Measurements from ENCODE around the gene SFMBT1.

The SFMBT1 gene

DNA sequence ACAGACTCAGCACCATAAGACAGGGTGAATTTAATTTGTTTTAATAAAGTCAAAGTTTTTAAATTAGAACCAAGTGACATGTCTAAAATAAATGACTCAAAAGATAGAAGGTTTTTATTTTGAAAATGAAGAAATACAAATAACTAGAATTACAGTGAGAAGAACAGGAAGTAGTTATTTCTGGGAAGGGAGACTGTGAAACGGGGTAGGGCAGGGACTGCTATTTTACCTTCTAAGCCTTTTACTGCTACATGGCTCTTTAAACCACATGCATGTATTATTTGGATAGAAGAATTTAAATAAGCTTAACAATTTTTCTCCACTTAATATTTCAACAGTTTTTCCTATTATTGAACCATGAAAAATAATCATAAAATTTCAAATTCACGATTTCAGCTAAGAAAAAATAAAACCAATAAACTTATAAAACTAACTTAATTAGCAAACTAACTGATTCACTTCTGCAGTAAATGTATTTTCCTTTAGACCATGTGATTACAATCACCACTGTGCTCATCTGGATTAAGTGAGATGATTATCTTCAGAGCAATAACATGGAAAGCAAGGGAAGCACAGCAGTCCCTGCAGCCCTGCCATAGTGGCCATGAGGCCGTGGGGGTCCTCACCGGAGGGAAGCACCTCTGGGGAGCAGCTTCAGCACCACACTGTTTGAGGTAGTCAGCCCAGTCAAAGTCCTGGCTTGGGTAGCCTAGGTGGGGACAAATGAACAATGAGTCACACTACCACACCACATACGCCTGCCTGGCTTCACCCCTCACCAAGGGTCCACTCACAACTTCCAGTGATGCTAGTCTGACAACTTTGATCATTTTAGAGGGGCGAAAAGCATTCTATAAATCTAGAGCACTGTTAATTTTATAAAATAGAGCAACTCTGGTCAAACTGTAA, 120.2 kb downstream of the SFMBT1 start:
- TF ChIP-seq ZNF16 (tag by site-specific recombination; IDR thresholded peaks at IDR 0.05; ENCODE audit: low read depth) (no peak), ZBTB48 (tag by site-specific recombination; IDR thresholded peaks at IDR 0.05) (no peak), ZNF791 (tag by site-specific recombination; IDR thresholded peaks at IDR 0.05) (no peak), ZNF132 (tag by site-specific recombination; IDR thresholded peaks at IDR 0.05; ENCODE audit: borderline replicate concordance) (no peak), ZNF629 (tag by site-specific recombination; IDR thresholded peaks at IDR 0.05) (no peak), ZIC2 (tag by site-specific recombination; IDR thresholded peaks at IDR 0.05) (peak; percentile 91)
- TF ChIP-seq, protein P1, sequence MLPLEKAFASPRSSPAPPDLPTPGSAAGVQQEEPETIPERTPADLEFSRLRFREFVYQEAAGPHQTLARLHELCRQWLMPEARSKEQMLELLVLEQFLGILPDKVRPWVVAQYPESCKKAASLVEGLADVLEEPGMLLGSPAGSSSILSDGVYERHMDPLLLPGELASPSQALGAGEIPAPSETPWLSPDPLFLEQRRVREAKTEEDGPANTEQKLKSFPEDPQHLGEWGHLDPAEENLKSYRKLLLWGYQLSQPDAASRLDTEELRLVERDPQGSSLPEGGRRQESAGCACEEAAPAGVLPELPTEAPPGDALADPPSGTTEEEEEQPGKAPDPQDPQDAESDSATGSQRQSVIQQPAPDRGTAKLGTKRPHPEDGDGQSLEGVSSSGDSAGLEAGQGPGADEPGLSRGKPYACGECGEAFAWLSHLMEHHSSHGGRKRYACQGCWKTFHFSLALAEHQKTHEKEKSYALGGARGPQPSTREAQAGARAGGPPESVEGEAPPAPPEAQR (tag by site-specific recombination; IDR thresholded peaks at IDR 0.05), result no peak
- H3K36me3 ChIP-seq (ENCODE audit: control insufficient read depth in 2 of 2, insufficient read depth in 1 of 2, low read length in 2 of 2), result peaks cover 0 to 35% of the 10 kb centered on the region in 2 experiments; a peak in 2 of 3 replicates
- no peak overlapping the region for H3K4me3 ChIP-seq (ENCODE audit: low read depth, low read length)
- H3K9me3 ChIP-seq (ENCODE audit: control insufficient read depth, insufficient read depth, low read depth, low read length), result no peaks in the 10 kb centered on the region
- CTCF ChIA-PET, result interaction anchor here (0.6 to 1.3 kb wide), 3 partner anchors 9 to 13 kb away, joined by 3 read pairs; no protein-coding TSS in a partner anchor
- H3K27ac ChIP-seq (ENCODE audit: extremely low read depth, low read depth, low read length), result no peak overlapping the region
- POLR2A ChIA-PET, result no interaction called here
- H3K4me1 ChIP-seq (ENCODE audit: control insufficient read depth, insufficient read depth, low read length), result no peaks in the 10 kb centered on the region

DNA sequence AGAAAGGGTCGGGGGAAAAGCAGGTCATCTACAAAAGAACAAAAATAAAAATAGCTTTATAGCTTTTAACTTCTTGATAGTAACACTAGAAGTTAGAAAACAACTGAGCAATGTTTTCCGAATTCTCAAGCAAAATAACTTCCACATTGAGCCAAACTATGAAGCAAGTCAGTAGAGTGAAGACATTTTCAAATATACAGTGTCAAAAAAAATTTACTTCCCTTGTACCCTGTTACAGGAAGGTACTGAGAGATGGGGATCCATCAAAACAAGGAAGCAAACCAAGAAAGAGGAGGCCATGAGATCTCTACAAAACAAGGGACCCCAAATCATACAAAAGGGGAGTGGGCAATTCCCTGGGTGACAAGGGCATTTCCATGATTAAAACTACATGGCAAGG, 121.9 kb downstream of the SFMBT1 start:
- CTCF ChIA-PET, result no interaction called here
- TF ChIP-seq ZNF394 (tag by site-specific recombination; IDR thresholded peaks at IDR 0.05; ENCODE audit: borderline replicate concordance), result no peak
- no peak for TF ChIP-seq TCF7L2 (IDR thresholded peaks at IDR 0.05; ENCODE audit: borderline replicate concordance, low read depth, low read length)
- TF ChIP-seq ZNF239 (tag by site-specific recombination; IDR thresholded peaks at IDR 0.05), result no peak
- TF ChIP-seq ZNF473 (tag by site-specific recombination; IDR thresholded peaks at IDR 0.05), result no peak
- TF ChIP-seq TRIM28 (IDR thresholded peaks at IDR 0.05; ENCODE audit: borderline replicate concordance, low read length), result no peak
- no peak for TF ChIP-seq ZNF776 (tag by site-specific recombination; IDR thresholded peaks at IDR 0.05; ENCODE audit: borderline replicate concordance)
- TF ChIP-seq ZNF501 (tag by site-specific recombination; IDR thresholded peaks at IDR 0.05), result no peak
- TF ChIP-seq, protein P2, sequence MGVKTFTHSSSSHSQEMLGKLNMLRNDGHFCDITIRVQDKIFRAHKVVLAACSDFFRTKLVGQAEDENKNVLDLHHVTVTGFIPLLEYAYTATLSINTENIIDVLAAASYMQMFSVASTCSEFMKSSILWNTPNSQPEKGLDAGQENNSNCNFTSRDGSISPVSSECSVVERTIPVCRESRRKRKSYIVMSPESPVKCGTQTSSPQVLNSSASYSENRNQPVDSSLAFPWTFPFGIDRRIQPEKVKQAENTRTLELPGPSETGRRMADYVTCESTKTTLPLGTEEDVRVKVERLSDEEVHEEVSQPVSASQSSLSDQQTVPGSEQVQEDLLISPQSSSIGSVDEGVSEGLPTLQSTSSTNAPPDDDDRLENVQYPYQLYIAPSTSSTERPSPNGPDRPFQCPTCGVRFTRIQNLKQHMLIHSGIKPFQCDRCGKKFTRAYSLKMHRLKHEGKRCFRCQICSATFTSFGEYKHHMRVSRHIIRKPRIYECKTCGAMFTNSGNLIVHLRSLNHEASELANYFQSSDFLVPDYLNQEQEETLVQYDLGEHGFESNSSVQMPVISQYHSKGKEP (tag by site-specific recombination; IDR thresholded peaks at IDR 0.05), result no peak
- no peak for TF ChIP-seq HOXC10 (CRISPR knock-in tag; IDR thresholded peaks at IDR 0.05)
- no peak for TF ChIP-seq ZNF510 (tag by site-specific recombination; IDR thresholded peaks at IDR 0.05; ENCODE audit: insufficient replicate concordance)
- no peak for TF ChIP-seq ZNF221 (tag by site-specific recombination; IDR thresholded peaks at IDR 0.05; ENCODE audit: borderline replicate concordance)
- TF ChIP-seq, protein P3, sequence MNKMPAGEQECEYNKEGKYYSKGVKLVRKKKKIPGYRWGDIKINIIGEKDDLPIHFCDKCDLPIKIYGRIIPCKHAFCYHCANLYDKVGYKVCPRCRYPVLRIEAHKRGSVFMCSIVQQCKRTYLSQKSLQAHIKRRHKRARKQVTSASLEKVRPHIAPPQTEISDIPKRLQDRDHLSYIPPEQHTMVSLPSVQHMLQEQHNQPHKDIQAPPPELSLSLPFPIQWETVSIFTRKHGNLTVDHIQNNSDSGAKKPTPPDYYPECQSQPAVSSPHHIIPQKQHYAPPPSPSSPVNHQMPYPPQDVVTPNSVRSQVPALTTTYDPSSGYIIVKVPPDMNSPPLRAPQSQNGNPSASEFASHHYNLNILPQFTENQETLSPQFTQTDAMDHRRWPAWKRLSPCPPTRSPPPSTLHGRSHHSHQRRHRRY (tag by site-specific recombination; IDR thresholded peaks at IDR 0.05), result no peak
- TF ChIP-seq ZNF112 (tag by site-specific recombination; IDR thresholded peaks at IDR 0.05), result no peak
- no peak for TF ChIP-seq ZBTB10 (tag by site-specific recombination; IDR thresholded peaks at IDR 0.05)
- Histone ChIP-seq H3K9me3 (ENCODE audit: control insufficient read depth, insufficient read depth, low read depth, low read length) (no peaks in the 10 kb centered on the region), H3K36me3 (ENCODE audit: control insufficient read depth in 2 of 2, insufficient read depth in 1 of 2, low read length in 2 of 2) (peaks cover 0 to 45% of the 10 kb centered on the region in 2 experiments; a peak in 2 of 3 replicates), H3K4me3 (ENCODE audit: low read depth, low read length) (no peak overlapping the region), H3K27ac (ENCODE audit: extremely low read depth, low read depth, low read length) (no peak overlapping the region), H3K4me1 (ENCODE audit: control insufficient read depth, insufficient read depth, low read length) (no peaks in the 10 kb centered on the region)
- POLR2A ChIA-PET, result no interaction called here

All from HEK293 (cell line).